Suppressor macrophage (primary cell): ENCODE results near the gene MAST1.
"Not testable (repeated sequence)": the region's sequence is repeated elsewhere in the genome, so short reads cannot be mapped to it uniquely, and the experiment has no call there.

ENCODE experiments used
- DNase-seq, 4 experiments: peaks; one replicate each; pipeline ENCODE4 v3.0.0-alpha.2; 2020 to 2022

The MAST1 gene

DNA sequence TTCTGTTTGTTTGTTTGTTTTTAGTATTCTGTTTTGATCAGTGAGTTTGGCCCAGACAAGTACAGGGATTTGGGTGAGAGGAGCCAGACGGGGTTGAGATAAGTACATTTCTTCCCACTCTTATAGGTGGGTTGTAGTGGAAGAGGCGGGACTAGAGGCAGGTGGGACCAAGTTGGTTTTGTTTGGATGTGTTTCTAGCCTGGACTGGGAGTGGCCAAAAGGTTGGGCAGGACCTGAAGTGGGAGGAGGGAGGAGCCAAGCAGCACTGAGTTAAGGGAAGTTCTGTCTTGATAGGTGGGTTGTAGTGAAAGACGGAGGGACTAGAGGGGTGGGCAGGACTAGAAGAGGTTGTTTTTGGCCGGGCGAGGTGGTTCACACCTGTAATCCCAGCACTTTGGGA lies 33.9 kb downstream of the MAST1 start:
- DNase-seq, result no peak

DNA sequence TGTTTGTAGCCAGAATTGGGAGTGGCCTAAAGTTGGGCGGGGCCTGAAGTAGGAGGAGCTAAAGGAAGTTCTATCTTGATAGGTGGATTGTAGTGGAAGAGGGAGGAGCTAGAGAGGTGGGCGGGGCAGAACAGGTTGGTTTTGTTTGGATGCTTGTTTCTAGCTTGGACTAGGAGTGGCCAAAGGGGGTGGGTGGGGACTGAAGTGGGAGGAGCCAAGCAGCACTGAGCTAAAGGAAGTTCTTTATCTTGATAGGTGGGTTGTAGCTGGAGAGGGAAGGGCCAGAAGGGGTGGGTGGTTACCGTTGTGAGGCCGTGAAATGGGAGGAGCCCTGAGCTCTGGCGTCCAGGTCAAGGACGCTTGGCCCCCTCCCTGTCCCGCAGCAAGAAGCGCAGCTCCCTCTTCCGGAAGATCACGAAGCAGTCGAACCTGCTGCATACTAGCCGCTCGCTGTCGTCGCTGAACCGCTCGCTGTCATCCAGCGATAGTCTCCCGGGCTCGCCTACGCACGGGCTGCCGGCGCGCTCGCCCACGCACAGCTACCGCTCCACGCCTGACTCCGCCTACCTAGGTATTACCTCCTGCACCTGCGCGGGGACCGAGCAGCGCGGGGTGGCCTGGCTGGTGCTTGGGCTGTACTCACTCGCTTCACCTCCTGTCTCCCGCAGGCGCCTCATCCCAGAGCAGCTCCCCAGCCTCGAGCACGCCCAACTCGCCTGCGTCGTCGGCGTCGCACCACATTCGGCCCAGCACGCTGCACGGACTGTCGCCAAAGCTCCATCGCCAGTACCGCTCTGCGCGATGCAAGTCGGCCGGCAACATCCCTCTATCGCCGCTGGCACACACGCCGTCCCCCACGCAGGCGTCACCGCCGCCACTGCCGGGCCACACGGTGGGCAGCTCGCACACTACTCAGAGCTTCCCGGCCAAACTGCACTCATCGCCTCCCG lies 34.9 kb downstream of the MAST1 start:
- DNase-seq, result peak; percentile 35 to 58 (median 44)

- no peak for DNase-seq
Measured at GRCh38 chr19:12873891-12874745, 35.8 kb downstream of the MAST1 start.

- DNase-seq, result no peak
Measured at GRCh38 chr19:12875086-12875485, 36.8 kb downstream of the MAST1 start.

- DNase-seq, result peak in 3 of 4 experiments; percentile 28 to 58 (median 46)
Measured at GRCh38 chr19:12880551-12881171, 42.3 kb downstream of the MAST1 start.

DNA sequence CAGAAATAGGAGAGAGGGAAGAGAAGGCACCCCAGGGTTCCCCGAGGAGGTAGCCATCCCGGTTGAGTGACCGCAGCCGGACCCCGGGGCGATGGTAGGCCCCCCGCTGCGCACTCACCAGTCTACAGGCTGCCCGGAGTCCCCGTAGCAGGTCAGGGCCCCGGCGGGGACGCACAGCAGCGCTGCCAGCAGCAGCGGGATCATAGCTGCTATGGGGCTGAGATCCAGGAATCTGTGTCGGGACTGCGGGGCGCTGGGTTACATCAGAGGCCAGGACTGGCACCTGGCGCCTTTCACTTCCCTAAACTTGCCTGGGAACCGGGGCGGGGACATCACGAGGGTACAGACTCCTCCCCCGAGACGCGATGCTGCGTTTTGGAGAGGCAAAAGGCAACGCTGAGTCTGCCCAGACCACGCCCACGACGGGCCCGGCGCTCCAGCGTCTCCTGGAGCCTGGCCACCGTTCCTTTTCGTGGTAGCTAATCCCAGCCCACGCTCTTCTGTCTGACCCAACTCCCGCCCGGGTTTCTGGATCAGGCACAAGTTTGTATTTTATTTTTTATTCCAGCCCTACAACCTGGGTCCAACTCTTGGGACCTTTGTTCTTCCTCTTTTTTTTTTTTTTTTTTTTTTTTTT lies 43.0 kb downstream of the MAST1 start, which contains the start of gene DNASE2:
Gene DNASE2 (minus strand): TSS at position 278 of the 637 bp plus-strand sequence. CDS start 74 bp downstream, at position 204.
- DNase-seq, result peak; percentile 97 to 99 (median 98)

DNA sequence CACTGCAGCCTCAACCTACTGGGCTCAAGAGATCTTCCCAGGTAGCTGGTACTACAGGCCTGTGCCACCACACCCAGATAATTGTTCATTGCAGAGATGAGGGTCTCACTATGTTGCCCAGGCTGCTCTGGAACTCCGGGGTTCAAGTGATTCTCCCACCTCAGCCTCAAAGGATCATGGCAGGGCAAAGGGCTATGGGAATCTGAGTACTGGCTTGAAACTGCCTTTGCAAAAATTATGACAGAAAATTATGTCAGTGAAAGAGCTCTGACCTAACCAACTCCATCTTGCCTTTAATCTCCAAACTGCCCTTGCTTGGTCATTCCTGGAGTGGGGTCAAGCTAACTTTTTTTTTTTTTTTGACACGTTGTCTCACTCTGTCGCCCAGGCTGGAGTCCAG lies 44.3 kb downstream of the MAST1 start:
- no peak for DNase-seq

- no peak for DNase-seq
Measured at GRCh38 chr19:12884202-12884601, 45.9 kb downstream of the MAST1 start.

DNA sequence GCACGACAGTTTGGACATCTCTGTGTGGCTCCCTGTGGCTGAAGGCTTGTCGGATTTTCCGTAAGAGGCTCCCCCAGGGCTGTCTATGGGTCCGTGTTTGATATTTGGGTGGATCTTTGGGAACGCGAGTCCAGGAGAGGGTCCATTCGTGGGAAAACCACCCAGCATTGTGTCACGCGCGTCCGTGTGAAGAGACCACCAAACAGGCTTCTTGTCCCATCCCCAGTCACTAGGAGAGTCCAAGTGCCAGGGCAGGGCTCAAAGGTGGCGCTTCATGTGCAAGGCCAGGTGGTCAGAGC lies 46.3 kb downstream of the MAST1 start:
- DNase-seq, result no peak

DNA sequence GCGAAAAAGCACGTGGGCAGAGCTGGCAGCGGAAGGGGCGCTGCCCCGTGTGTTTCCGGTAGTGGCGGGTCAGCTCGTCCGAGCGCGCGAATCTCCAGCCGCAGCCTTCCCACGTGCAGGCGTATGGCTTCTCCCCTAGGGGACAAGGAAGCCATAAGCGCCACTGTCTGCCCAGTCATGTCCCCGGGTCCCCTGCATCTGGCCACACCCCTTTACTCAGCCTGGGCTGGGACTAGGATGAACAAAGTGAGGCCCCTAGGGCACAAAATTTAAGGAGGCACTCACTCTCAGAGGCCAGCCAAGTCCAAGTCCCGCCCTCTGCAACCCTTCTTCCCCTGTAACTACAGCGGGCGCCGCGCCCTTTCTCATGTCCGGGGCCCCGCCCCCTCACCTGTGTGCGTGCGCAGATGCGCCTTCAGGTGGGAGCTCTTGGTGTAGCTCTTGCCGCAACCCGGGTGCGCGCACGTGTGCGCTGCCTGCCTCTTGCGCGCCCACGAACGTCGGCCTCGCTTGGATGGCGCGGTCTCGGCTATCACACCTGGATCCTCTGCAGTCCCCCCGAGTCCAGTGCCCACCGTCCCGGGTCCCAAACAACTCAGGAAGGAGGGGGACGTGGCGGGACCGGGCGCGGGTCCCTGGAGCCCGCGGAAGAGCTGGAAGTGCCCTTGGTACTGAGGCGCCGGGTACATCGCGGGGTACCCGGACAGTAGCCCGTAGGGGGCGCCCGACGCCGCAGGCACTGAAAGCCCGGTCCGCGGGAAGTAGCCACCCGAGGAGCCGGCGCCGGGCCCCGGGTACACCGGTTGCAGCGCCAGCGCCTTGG lies 46.8 kb downstream of the MAST1 start:
- DNase-seq, result peak; percentile 79 to 95 (median 88)

- no peak for DNase-seq
Measured at GRCh38 chr19:12885749-12886650, 47.7 kb downstream of the MAST1 start.

GRCh38 chr19:12886651-12886968 lies 48.3 kb downstream of the MAST1 start:
- no peak for DNase-seq

GRCh38 chr19:12886969-12887747 lies 48.8 kb downstream of the MAST1 start, which contains the start of gene KLF1:
TSS of gene KLF1 (minus strand) at chr19:12887201. CDS start at chr19:12887140, 61 bp downstream.
- no peak for DNase-seq

GRCh38 chr19:12888006-12888603 lies 49.8 kb downstream of the MAST1 start:
- no peak for DNase-seq

DNA sequence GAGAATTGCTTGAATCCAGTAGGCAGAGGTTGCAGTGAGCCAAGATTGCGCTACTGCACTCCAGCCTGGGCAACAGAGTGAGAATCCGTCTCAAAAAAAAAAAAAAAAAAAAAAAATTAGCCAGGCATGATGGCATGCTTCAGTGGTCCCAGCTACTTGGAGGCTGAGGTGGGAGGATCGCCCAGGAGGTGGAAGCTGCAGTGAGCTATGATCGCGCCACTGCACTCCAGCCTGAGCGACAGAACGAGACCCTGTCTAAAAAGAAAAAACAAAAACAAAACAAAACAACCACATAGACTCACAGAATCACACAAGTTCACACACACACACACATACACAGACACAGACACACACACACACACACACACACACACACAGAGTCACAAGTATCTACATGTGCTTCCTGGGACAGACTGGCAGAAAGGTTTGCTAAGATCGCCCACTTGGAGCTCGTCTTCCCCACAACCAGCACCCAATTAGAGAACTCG lies 52.0 kb downstream of the MAST1 start:
- not testable (repeated sequence) for DNase-seq

DNA sequence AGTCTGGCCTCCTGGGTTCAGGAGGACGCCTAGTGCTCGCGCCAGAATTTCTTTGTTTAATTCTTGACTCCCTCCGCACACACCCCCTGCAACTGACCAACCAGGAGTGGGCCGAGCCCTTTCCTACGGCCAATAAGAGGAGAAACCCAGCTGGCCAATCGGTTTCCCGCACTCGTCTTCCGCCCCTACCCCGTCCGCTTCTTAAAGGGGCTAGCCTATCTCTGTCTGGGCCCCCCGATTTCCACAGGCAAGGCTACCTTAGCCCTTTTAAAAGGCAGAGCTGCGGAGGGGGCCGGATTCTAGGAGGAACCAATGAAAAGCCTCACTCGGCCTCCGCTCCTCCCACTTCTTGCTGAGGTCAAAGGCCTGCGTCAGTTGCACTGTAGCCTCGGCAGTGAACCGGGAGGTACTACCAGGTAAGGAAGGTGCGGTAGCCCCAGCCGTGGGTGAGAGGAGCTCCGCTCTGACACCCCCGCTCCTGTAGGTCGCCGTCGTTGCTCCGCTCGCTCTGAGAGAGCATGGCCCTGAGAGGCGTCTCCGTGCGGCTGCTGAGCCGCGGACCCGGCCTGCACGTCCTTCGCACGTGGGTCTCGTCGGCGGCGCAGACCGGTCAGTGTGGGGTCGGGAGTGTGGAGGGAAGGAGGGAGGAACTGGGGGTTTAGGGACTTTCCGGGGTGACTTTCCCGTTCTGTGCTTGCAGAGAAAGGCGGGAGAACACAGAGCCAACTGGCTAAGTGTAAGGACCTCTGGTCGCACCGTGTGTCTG lies 52.7 kb downstream of the MAST1 start, which contains the start of gene GCDH:
Gene GCDH (plus strand): TSS at position 374 of the 766 bp plus-strand sequence. CDS start 145 bp downstream, at position 519.
- DNase-seq, result peak; percentile 98 to 99 (median 99)

DNA sequence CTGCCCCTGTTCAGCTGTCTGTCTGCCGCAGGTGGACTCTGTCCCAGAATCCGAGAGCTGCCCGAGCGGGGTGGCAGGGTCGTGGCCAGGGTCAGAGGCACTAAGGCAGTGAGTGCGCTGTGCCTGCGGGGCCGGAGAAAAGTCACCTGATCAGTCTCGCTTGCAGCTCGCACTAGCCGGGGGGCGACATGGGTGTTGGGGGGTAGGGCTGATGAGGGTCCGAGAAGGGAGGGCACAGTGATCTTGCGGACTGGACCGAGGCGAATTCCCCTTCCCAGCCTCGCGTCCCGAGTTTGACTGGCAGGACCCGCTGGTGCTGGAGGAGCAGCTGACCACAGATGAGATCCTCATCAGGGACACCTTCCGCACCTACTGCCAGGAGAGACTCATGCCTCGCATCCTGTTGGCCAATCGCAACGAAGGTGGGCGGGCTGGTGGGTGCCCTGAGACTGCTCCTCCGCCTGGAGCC lies 53.3 kb downstream of the MAST1 start:
- DNase-seq, result no peak

- DNase-seq, result no peak
Measured at GRCh38 chr19:12893582-12893981, 55.3 kb downstream of the MAST1 start.
